ENCODE measurements around the gene POLA1. TPM values are rescaled to one million over a fixed set of nuclear protein-coding genes. Genes with fewer than 3 reads are reported as not detected.

The POLA1 gene
- total RNA-seq, 4 donors from 2014 or later, result 9.4 to 15.7 (median 10.0) TPM

- intact Hi-C loops (cut with DNase I), result no loop called here
- no peak overlapping the region for H3K4me3 ChIP-seq
- 41% methylated on average over 7 of the region's 7 CpGs for WGBS
Measured at GRCh38 chrX:25009407-25009806, 315.7 kb downstream of the POLA1 start.

GRCh38 chrX:25010784-25011588 lies 317.3 kb downstream of the POLA1 start:
- Histone ChIP-seq H3K4me1 (peaks cover 4 to 38% (median 30%) of the 10 kb centered on the region in 4 donors), H3K9me3 (peaks cover 0 to 8% (median 0%) of the 10 kb centered on the region in 4 donors), H3K27me3 (peaks cover 0 to 96% (median 55%) of the 10 kb centered on the region in 4 donors), H3K36me3 (no peaks in the 10 kb centered on the region), H3K4me3 (no peak overlapping the region), H3K27ac (replicated peaks in 1 of 4) (no peak overlapping the region)
- no peak for TF ChIP-seq POLR2AphosphoS5 (IDR thresholded peaks at IDR 0.05)
- no peak for TF ChIP-seq EP300 (IDR thresholded peaks at IDR 0.05)
- TF ChIP-seq CTCF (IDR thresholded peaks at IDR 0.05), result no peak
- no peak for TF ChIP-seq POLR2A (IDR thresholded peaks at IDR 0.05; ENCODE audit: low read depth)
- WGBS, result 29% methylated on average over 29 of the region's 33 CpGs
- intact Hi-C loops (cut with DNase I), result no loop called here
- no peak for DNase-seq (ENCODE audit: extremely low spot score)

More at GRCh38 chrX:25009407-25009806, 315.7 kb downstream of the POLA1 start:
- H3K36me3 ChIP-seq, result no peaks in the 10 kb centered on the region
- H3K9me3 ChIP-seq, result peaks cover 0 to 8% (median 0%) of the 10 kb centered on the region in 4 donors
- no peak for TF ChIP-seq EP300 (IDR thresholded peaks at IDR 0.05)
- TF ChIP-seq POLR2AphosphoS5 (IDR thresholded peaks at IDR 0.05), result no peak
- TF ChIP-seq POLR2A (IDR thresholded peaks at IDR 0.05; ENCODE audit: low read depth), result no peak
- TF ChIP-seq CTCF (IDR thresholded peaks at IDR 0.05), result no peak
- peaks cover 0 to 96% (median 54%) of the 10 kb centered on the region in 4 donors for H3K27me3 ChIP-seq
- no peak overlapping the region for H3K27ac ChIP-seq (replicated peaks in 1 of 4)
- DNase-seq (ENCODE audit: extremely low spot score), result no peak
- peaks cover 15 to 44% (median 38%) of the 10 kb centered on the region in 4 donors for H3K4me1 ChIP-seq

GRCh38 chrX:25011589-25012432 lies 318.1 kb downstream of the POLA1 start:
- H3K36me3 ChIP-seq, result no peaks in the 10 kb centered on the region
- intact Hi-C loops (cut with DNase I), result no loop called here
- H3K9me3 ChIP-seq, result peaks cover 0 to 8% (median 0%) of the 10 kb centered on the region in 4 donors
- TF ChIP-seq CTCF (IDR thresholded peaks at IDR 0.05) (no peak), POLR2A (IDR thresholded peaks at IDR 0.05; ENCODE audit: low read depth) (no peak), EP300 (IDR thresholded peaks at IDR 0.05) (no peak), POLR2AphosphoS5 (IDR thresholded peaks at IDR 0.05) (no peak)
- peaks cover 0 to 96% (median 58%) of the 10 kb centered on the region in 4 donors for H3K27me3 ChIP-seq
- no peak overlapping the region for H3K4me3 ChIP-seq
- WGBS, result 26% methylated on average over 21 of the region's 32 CpGs
- peaks cover 4 to 39% (median 30%) of the 10 kb centered on the region in 4 donors for H3K4me1 ChIP-seq
- H3K27ac ChIP-seq (replicated peaks in 1 of 4), result no peak overlapping the region
- DNase-seq (ENCODE audit: extremely low spot score), result no peak

GRCh38 chrX:25012433-25012735 lies 318.7 kb downstream of the POLA1 start:
- TF ChIP-seq EP300 (IDR thresholded peaks at IDR 0.05) (no peak), POLR2AphosphoS5 (IDR thresholded peaks at IDR 0.05) (no peak), CTCF (IDR thresholded peaks at IDR 0.05) (no peak), POLR2A (IDR thresholded peaks at IDR 0.05; ENCODE audit: low read depth) (no peak)
- Histone ChIP-seq H3K27ac (replicated peaks in 1 of 4) (no peak overlapping the region), H3K27me3 (peaks cover 0 to 96% (median 58%) of the 10 kb centered on the region in 4 donors), H3K4me3 (peak overlapping the region in 2 of 4 donors; percentile 33 to 35), H3K9me3 (peaks cover 0 to 8% (median 0%) of the 10 kb centered on the region in 4 donors), H3K4me1 (peaks cover 4 to 40% (median 27%) of the 10 kb centered on the region in 4 donors), H3K36me3 (no peaks in the 10 kb centered on the region)
- WGBS, result 16% methylated on average over 17 of the region's 19 CpGs
- intact Hi-C loops (cut with DNase I), result no loop called here
- no peak for DNase-seq (ENCODE audit: extremely low spot score)
